HG03045 (cell line): Measurements from ENCODE around the gene CCDC33.

Experiments used
- ATAC-seq: cut with Tn5 transposase; IDR thresholded peaks from one replicate; pipeline ENCODE4 v1.9.1; 2021; ENCODE audit warnings: mild to moderate bottlenecking, moderate library complexity; ENCODE audit not compliant: unreplicated experiment

CCDC33 gene

GRCh38 chr15:74227968-74228722 lies 8.0 kb upstream of the CCDC33 start:
- no peak for ATAC-seq

- no peak for ATAC-seq
These were observed 7.4 kb upstream of the CCDC33 start for GRCh38 chr15:74228723-74229081.

GRCh38 chr15:74229686-74230085 lies 6.4 kb upstream of the CCDC33 start:
- no peak for ATAC-seq

GRCh38 chr15:74231475-74231874 lies 4.7 kb upstream of the CCDC33 start:
- ATAC-seq = no peak

GRCh38 chr15:74233373-74233772 lies 2.8 kb upstream of the CCDC33 start:
- ATAC-seq = no peak

- ATAC-seq = no peak
These were observed 2.1 kb upstream of the CCDC33 start for GRCh38 chr15:74233851-74234597.

- no peak for ATAC-seq
These were observed 1.6 kb upstream of the CCDC33 start for GRCh38 chr15:74234598-74234875.

DNA sequence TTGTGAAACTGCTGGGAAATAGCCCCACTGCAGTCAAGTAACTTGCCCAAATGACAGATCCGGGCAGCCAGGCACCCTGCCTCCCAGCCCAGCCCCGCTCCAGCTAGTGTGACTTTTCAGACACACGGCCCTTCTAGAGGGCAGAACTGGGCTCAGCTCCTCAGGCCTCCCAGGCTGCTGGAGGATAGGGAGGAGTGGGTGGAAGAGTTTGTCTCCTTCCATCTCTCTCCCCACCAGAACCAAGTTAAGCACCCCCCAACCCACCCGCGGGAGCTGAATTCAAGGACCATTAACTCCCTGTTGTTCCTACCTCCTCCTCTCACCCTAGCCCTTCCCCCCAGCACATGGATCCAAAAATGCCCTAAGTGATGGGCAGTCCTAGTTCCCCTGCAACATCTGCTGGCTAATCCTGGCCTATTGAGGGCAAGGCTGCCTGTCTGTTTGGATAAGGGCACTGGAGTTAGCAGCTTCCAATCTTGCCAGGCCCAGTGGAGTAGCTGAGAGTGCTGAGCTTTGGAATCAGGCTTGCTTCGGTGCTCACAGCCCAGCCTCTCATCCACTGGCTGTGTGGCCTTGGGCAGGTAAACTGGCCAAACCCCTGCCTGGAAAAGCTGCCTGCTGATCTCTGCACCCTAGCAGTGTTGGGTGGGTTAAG lies 3.1 kb downstream of the CCDC33 start:
- no peak for ATAC-seq

GRCh38 chr15:74240002-74240568 lies 4.0 kb downstream of the CCDC33 start:
- ATAC-seq = no peak

DNA sequence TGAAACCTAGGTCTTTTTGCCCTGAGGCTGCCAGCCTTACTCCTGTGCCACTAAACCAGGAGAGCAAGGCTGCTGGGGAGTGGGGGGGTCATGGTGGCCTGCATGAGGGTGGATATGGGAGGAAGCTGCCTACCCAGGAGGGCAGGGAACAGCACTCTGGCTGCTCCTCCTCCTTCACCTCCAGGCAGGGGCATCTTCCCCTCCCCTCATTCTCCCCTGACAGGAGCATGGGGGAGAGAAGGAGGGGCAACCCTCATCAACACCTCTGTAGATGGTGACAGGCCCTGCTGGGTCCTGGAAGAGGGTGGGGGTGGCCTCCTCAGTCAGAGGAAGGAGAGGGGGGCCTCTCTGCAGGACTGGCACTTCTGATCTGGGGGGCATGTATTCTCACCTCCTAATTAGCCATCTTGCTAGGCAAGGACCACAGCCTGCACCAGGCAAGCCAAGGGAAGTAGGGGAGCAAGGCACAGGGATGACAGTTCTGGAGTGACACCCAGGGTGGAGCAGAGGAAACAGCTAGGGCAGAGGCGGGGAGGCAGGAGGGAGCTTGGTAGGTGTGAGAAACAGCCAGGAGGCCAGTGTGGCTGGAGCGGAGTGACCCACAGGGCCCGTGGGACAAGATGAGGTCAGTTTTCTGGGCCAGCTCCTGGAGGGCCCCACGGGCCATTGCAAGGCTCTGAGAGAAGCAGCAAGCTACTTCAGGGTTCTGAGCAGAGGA lies 4.9 kb downstream of the CCDC33 start:
- ATAC-seq = no peak

DNA sequence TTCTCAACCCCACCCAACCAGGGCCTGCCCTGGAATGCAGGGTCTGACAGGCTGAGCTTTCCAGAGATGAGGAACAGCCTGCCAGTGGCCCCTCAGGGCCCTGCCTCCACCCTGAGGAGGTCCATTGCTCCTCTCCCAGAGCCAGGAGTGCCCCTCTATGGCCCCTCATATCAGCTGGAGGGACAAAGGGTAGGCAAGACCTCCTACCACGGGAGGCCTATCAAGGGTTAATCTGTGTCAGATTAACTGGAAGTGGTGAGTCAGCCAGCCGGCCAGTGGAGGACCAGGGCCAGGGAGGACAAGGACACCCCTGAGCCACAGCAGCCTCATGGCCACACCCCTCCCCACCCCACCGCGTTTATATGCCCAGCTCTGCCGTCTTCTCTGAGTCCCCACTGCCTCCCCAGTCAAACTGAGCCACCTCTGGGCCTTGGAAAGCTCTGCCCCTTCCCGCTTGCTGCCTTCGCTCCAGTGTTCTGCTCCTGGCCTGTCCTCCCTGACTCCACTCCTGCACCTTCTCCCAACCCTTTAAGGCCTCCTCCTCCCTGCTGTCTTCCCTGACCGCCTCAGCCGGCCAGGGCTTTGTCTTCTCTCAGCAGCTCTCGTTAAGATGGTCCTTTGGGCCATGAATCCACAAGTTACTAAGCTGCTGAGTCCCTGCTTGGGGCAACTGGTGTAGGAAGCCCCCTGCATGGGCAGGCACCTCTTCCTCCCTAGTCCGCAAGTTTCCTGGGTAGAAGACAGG lies 6.5 kb downstream of the CCDC33 start:
- no peak for ATAC-seq

DNA sequence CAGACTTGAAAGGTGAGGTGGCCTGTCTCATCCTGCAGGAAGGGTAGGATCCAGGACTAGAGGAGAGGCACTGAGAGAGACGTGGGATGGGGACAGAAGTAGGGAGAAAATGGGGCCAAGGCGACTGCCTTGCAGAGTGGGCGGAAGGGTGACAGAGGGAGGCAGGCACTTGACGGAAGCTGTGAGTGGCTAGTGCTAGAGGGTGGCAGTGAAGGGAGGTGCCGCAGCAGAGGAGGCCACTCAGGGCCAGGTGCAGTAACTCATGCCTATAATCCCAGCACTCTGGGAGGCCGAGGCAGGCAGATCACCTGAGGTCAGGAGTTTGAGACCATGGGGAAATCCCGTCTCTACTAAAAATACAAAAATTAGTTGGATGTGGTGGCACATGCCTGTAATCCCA lies 7.3 kb downstream of the CCDC33 start:
- no peak for ATAC-seq

DNA sequence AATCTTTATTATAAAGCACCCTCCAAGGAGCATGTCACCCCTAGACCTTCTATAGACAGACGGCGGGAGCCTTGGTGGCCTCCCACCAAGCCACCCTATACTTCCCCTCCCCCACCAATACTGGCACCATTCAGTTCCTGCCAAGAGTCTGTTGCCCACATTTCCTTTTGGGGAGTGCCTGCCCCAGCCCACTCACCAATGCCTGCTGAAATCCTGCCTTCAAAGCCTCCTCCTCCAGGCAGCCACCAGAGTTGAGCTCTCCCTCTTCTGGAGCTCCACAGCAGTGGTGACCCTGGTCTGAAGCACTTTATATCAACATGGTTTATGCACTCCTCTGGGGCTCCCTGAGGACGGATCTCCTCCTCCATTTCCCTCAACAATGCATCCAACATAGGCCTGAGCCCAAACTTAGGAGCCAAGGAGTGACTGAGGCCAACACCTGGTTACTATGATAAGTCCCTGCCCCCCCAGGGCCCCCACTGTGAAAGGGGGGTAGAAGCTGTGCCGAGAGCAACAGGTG lies 8.8 kb downstream of the CCDC33 start:
- no peak for ATAC-seq

DNA sequence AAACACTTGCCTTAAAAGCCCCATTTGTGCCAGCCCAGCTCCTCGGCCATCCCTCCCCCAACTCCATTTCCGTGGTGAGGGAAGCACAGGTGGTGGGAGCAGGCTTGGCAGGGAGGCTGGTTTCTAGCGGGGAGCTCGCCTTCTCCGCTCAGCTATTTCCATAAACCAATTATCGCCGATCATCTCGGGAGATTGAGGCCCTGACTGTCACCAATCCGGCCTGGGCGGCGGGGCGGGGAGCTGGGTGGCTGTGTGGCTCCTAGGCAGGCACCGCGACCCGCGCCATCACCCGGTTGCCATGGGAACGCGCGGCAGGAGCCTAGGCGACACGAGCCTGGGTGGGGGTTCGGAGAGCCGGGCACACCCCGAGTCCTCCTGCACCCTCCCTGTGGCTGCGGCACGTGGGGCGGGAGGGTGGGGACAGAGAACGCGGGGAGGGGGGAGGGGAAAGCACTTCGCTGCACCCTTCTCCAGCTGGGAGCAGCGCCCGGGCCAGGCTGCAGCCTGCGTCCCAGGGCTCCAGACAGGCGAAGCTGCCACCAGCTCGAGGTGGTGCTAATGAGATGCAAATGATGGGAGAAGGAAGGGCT lies 9.3 kb downstream of the CCDC33 start:
- ATAC-seq = no peak

- ATAC-seq = no peak
These were observed 14.1 kb downstream of the CCDC33 start for GRCh38 chr15:74250266-74250665.

DNA sequence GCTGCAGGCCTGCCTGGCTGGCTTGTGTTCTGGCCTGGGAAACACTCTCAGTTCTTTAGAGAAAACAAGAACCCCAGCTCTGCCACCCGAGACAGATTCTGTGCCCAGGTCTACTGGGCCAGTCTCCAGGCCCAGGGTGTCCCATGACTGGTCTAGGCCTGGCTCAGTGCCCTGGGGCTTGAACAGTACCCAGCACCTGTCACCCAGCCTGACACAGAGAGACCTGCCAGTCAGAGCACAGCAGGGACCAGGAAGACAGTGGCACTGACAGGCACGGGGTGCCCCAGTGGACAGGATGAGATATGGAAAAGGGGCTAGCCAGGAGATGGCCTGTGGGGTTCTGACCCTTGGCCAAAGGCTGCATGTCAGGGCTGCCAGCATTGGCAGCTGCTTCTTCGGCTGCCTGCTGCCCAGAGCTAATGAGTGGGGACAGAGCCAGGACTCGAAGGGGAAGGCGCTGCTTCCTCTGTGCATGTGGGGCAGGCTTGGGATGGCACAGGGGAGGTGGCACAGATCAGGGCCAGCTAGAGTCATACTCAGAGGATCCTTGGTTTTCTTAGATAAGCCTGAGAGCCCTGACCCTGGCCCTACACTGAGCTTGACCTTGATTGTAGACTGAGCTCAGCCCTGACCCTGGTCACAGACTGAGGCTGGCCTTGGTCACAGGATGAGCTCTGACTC lies 15.1 kb downstream of the CCDC33 start:
- ATAC-seq = no peak

GRCh38 chr15:74252291-74252690 lies 16.2 kb downstream of the CCDC33 start:
- ATAC-seq = no peak

DNA sequence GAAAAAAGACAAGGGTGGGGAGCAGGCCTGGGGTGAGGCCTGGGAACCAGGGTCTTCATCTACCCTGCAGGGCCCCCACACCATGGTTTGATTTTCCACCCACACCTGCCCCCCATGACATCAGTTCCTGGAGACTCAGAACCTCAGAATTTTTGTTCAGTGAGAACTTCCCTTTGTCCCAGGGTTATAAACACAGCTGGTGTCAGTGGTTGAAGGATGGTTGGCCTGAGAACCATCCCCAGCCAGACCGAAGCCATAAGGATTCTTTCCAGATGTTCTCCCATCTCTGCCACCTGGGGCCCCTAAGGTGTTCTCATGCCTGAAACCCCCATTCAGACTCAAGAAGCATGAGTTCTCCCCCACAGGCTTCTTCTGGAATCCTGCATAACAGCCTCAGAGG lies 16.6 kb downstream of the CCDC33 start:
- no peak for ATAC-seq

DNA sequence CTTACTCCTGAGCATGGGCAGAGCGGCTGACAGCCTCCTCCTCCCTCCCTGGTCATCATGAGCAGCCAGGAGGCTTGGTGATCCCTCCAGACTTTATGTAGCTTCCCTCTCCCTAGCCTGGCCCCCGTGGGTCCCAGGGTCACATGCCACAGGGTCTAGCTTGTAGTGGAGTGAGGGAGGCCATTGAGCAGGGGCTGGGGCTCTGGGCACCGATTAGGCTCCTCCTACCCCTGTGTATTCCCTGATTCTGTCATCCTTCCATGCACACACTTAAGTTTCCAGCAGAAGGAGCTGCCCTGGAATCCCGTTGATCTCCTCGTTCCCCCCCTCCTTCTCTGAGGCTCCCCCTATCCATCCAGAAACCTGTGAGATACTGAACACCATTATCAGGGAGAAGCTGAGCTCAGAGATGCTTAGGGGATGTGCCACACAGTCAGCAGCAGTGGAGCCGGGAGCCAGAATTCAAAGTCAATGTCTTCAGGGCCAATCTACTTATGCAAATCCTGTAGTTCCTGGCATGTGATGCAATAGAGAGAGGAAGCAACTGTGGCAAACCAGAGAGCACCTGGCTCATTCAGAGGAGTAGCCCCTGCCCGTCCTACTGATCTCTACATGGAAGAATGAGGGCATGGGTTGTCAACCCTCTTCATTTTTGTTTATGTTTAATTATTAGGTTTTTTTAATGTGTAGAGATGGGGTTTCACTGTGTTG lies 17.2 kb downstream of the CCDC33 start:
- no peak for ATAC-seq
